Measurements from ENCODE around the gene RRAGD. TPM values are rescaled to one million over a fixed set of nuclear protein-coding genes. Genes with fewer than 3 reads are reported as not detected.

RRAGD gene
- total RNA-seq, 1 donor from 2014 or later = 6.4 TPM

- Histone ChIP-seq H3K9me3 (no peaks in the 10 kb centered on the region), H3K4me1 (peaks cover 25% of the 10 kb centered on the region), H3K27ac (no peak overlapping the region), H3K4me3 (no peak overlapping the region), H3K27me3 (no peaks in the 10 kb centered on the region), H3K36me3 (no peaks in the 10 kb centered on the region)
- intact Hi-C loops (cut with DNase I) = no loop called here
- no peak for DNase-seq (ENCODE audit: extremely low spot score in 2 of 2)
- no peak for TF ChIP-seq CTCF (IDR thresholded peaks at IDR 0.05)
- TF ChIP-seq POLR2AphosphoS5 (IDR thresholded peaks at IDR 0.05; ENCODE audit: insufficient read depth in 1 of 2, low read depth in 1 of 2) = no peak
- TF ChIP-seq POLR2A (IDR thresholded peaks at IDR 0.05) = no peak
Measured at GRCh38 chr6:89314692-89315091, 97.4 kb downstream of the RRAGD start.

Other genes with a start within 250 kb of the RRAGD start
- not detected for gene GABRR1, start 194.9 kb downstream of the RRAGD start, total RNA-seq
- 1.5 TPM for gene GABRR2, start 97.0 kb downstream of the RRAGD start, total RNA-seq
- 23.8 TPM for gene UBE2J1, start 59.6 kb downstream of the RRAGD start, total RNA-seq
- gene ANKRD6, start 20.9 kb upstream of the RRAGD start, total RNA-seq = 13.3 TPM
- 14.5 TPM for gene LYRM2, start 226.5 kb upstream of the RRAGD start, total RNA-seq

Data from vagina (tissue), 2 donors.